Measurements from ENCODE around the gene MRPL9.

- TF ChIP-seq, protein P1, sequence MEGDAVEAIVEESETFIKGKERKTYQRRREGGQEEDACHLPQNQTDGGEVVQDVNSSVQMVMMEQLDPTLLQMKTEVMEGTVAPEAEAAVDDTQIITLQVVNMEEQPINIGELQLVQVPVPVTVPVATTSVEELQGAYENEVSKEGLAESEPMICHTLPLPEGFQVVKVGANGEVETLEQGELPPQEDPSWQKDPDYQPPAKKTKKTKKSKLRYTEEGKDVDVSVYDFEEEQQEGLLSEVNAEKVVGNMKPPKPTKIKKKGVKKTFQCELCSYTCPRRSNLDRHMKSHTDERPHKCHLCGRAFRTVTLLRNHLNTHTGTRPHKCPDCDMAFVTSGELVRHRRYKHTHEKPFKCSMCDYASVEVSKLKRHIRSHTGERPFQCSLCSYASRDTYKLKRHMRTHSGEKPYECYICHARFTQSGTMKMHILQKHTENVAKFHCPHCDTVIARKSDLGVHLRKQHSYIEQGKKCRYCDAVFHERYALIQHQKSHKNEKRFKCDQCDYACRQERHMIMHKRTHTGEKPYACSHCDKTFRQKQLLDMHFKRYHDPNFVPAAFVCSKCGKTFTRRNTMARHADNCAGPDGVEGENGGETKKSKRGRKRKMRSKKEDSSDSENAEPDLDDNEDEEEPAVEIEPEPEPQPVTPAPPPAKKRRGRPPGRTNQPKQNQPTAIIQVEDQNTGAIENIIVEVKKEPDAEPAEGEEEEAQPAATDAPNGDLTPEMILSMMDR (conservative IDR thresholded peaks at IDR 0.05; ENCODE audit: low read depth in 2 of 2), result no peak
- no peak for TF ChIP-seq EZH2phosphoT487 (IDR thresholded peaks at IDR 0.05; ENCODE audit: unreplicated experiment)
- TF ChIP-seq POLR2AphosphoS5 (IDR thresholded peaks at IDR 0.05; ENCODE audit: low read depth), result no peak
- no peak for TF ChIP-seq EZH2 (IDR thresholded peaks at IDR 0.05; ENCODE audit: low read depth, unreplicated experiment)
- TF ChIP-seq ETS1 (IDR thresholded peaks at IDR 0.05), result no peak
- no peak for TF ChIP-seq NANOG (IDR thresholded peaks at IDR 0.05; ENCODE audit: borderline replicate concordance)
- no peak for TF ChIP-seq REST (IDR thresholded peaks at IDR 0.05; ENCODE audit: unreplicated experiment)
- no peak for TF ChIP-seq CREB1 (CRISPR knock-in tag; IDR thresholded peaks at IDR 0.05; ENCODE audit: low read depth)
- TF ChIP-seq STAT1 (IDR thresholded peaks at IDR 0.05; ENCODE audit: unreplicated experiment), result no peak
- no peak for TF ChIP-seq JUNB (IDR thresholded peaks at IDR 0.05; ENCODE audit: unreplicated experiment)
- TF ChIP-seq ZNF114 (CRISPR knock-in tag; IDR thresholded peaks at IDR 0.05), result no peak
- TF ChIP-seq ZNF462 (CRISPR knock-in tag; IDR thresholded peaks at IDR 0.05), result no peak
These were observed 36.1 kb upstream of the MRPL9 start for GRCh38 chr1:151799179-151800022.
